Activated naive CD8-positive, alpha-beta T cell (primary cell): ENCODE results near the gene TWF1.
"Not testable (repeated sequence)": the region's sequence is repeated elsewhere in the genome, so short reads cannot be mapped to it uniquely, and the experiment has no call there.

Source experiments
- H3K27ac Mint-ChIP-seq: one replicate; pipeline ENCODE4 v1.8.0; 2021; ENCODE audit warnings: mixed read lengths
- H3K27me3 Mint-ChIP-seq: one replicate; pipeline ENCODE4 v1.8.0; 2021; ENCODE audit warnings: mixed read lengths
- H3K36me3 Mint-ChIP-seq: one replicate; pipeline ENCODE4 v1.8.0; 2021; ENCODE audit warnings: mixed read lengths
- H3K4me1 Mint-ChIP-seq: one replicate; pipeline ENCODE4 v1.8.0; 2021; ENCODE audit warnings: low read depth, mixed read lengths
- H3K4me3 Mint-ChIP-seq: one replicate; pipeline ENCODE4 v1.8.0; 2021; ENCODE audit warnings: mild to moderate bottlenecking, mixed read lengths
- H3K9me3 Mint-ChIP-seq: one replicate; pipeline ENCODE4 v1.8.0; 2021; ENCODE audit warnings: low read depth, mixed read lengths

The TWF1 gene

DNA sequence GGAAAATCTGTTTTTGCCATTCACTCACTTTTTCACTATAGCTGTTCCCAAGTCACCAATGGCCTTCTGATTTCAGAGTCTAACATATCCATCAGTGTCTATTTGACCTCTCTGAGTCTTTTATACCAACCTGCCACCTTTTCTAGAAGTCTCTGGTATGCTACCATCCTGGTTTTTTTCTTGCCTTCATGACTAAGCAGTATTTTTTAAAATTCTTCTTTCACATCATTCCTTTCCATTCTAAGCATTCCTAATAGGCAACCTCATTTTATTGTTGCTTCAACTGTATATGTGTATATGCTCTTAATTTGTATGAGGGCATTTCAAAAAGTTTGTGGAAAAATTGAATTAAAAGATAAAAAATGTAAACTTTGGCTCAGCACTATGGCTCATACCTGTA lies 42.3 kb downstream of the TWF1 start:
- no peaks in the 10 kb centered on the region for H3K36me3 Mint-ChIP-seq
- H3K27me3 Mint-ChIP-seq, result no peaks in the 10 kb centered on the region
- H3K4me1 Mint-ChIP-seq, result peaks cover 45% of the 10 kb centered on the region
- H3K4me3 Mint-ChIP-seq, result no peak overlapping the region
- no peak overlapping the region for H3K27ac Mint-ChIP-seq
- H3K9me3 Mint-ChIP-seq, result no peaks in the 10 kb centered on the region

DNA sequence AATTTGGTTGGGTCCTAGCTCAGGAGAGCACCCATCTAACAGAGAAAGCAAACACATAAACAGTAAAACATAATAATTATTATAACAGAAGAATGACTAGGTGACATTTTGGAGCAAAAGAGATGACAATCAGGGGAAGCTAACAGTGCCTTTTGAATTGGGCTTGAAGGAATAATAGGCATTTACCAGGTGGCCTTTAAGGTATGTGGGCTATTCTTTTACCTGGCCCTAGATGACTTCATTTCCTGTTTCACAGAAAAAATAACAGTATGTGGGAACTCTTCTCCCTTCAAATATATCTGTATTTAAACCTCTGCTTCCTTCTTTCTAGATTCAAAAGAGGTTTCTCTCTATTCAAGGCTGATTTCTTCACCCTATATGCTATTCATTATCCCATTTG lies 43.5 kb downstream of the TWF1 start:
- H3K4me1 Mint-ChIP-seq, result peaks cover 51% of the 10 kb centered on the region
- no peaks in the 10 kb centered on the region for H3K27me3 Mint-ChIP-seq
- peak overlapping the region; percentile 96 for H3K4me3 Mint-ChIP-seq
- H3K27ac Mint-ChIP-seq, result peak overlapping the region; percentile 50
- no peaks in the 10 kb centered on the region for H3K9me3 Mint-ChIP-seq
- H3K36me3 Mint-ChIP-seq, result no peaks in the 10 kb centered on the region

DNA sequence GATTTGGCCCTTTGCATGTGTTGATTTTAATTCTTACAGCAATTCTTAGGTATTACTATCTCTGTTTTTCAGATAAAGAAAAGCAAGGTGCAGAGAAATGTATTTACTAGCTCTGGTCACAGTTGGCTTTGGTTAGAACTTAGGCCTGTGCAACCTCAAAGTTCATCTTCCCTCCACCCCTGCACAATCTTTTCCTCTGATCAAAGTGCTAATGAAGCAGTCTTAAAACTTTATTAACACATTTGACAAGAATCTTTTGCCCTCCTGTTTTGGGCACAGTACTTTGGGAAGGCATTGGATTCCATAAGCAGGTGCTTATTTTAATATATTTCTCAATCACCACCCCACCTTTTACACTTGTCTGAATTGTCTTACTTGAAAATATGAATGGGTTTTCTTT lies 44.6 kb downstream of the TWF1 start:
- Mint-ChIP-seq H3K4me1 (peaks cover 58% of the 10 kb centered on the region), H3K27ac (peak overlapping the region; percentile 50), H3K4me3 (peak overlapping the region; percentile 96), H3K36me3 (peaks cover 5% of the 10 kb centered on the region), H3K9me3 (no peaks in the 10 kb centered on the region), H3K27me3 (no peaks in the 10 kb centered on the region)

DNA sequence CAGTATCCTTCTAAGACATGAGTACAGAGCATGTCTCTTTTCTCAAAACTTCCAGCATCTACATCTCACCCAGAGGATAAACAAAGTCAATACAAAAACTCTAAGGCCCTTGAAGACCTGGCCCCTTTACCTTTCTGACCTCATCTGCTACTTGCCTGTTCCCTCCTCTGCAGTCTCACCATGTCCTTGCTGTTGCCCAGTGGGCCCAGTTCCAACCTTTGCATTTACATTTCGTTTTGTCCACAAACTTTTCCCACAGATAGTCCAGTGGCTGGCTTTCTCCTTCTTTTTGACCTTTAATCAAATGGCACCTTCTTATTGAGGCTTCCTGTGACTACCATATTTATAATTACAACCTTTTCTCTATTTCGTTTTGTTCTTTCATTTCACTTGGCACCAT lies 45.7 kb downstream of the TWF1 start:
- peak overlapping the region; percentile 70 for H3K27ac Mint-ChIP-seq
- H3K4me3 Mint-ChIP-seq, result peak overlapping the region; percentile 96
- H3K36me3 Mint-ChIP-seq, result peaks cover 9% of the 10 kb centered on the region
- no peaks in the 10 kb centered on the region for H3K27me3 Mint-ChIP-seq
- peaks cover 68% of the 10 kb centered on the region for H3K4me1 Mint-ChIP-seq
- no peaks in the 10 kb centered on the region for H3K9me3 Mint-ChIP-seq

DNA sequence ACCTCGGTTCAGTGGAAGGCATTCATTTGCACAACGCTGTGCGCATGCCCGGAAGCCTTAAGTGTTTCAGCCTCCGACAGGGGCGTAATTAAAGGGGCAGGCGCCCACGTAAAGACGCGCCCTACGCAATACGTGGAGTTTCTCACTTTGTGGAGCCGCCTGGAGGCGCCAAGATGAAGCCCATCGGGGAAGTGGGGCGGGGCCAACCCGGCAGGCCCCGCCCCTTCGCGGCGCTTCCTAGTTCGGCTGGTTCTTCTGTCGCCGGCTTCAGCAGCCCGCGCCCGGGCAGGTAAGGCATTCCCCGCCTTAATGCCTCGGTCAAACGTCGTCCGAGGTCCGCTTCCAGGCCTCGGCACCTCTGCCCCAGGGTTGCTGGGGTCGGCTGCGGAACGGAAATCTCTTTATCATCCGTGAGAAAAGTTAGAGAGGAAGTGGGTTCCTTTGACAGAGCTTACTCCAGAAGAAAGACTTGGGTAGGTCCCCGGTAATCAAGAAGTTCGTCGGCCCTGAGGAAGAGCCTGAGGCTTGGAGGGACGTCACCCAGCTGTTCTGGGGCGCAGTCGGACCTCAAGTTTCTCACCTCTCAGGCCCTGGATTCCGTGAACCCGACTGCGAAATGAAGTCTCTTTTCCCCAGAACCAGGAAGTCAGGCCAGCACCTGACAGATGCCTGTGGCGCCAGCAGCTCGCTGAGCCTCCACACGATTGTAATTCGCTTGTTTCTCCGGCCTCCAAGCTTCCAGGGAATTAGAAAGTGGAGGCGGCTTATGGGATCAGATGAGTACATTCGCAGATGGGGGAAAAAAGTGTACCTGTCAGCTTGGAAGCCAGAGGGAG lies 47.2 kb downstream of the TWF1 start, which contains the start of the genes IRAK4 and PUS7L:
Gene IRAK4, plus strand, starts transcription at position 224 of the 836 bp plus-strand sequence. CDS start 9,161 bp downstream, outside the sequence.
Gene PUS7L, minus strand, starts transcription at position 63 of the 836 bp plus-strand sequence. CDS start 3,545 bp downstream, outside the sequence.
- H3K4me3 Mint-ChIP-seq, result peak within 1 kb of the TSS; percentile 96
- peak within 1 kb of the TSS; percentile 97 for H3K27ac Mint-ChIP-seq
- peaks cover 19% of the 10 kb centered on the region for H3K36me3 Mint-ChIP-seq
- peaks cover 76% of the 10 kb centered on the region for H3K4me1 Mint-ChIP-seq
- no peaks in the 10 kb centered on the region for H3K9me3 Mint-ChIP-seq
- no peaks in the 10 kb centered on the region for H3K27me3 Mint-ChIP-seq

DNA sequence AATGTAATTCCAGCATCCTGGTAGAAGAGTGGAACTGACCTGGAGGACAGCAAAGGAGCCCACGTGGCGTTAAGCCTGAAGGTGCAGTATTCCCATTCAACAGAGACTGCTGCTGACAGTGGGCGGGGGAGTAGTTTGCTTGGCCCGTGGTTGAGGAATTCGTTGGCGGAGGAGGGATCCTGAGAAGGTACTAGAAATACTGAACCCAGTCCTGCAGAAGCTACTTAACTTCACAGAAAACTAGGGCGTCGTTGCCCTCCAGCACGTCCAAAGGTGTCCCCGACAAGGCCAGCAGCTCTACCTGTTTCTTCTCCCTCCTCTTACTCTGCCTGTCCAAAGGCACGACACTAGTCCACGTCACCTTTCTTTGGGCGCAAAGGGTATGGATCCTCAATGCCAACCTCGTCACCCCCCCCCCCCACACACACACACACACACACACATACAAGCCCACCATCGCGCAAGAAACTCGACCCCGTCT lies 47.8 kb downstream of the TWF1 start:
- peaks cover 79% of the 10 kb centered on the region for H3K4me1 Mint-ChIP-seq

DNA sequence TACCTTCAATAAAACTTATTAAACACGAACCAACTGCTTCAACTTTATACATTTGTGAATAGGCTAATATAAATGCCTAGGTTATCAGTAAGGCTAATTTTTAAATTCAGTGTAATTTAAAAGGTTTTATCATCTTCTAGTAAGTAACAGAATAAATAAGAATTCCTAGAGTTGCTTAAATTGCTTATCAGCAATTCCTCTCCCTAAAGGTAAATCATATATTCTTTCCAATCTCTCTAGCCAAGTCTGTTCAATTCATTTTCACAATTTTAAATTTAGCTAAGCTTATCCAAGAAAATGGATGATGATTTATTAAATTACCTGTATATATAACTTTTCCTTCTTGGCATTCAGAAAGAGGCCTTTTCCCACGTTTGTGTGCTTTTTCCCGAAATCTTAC lies 52.1 kb downstream of the TWF1 start:
- Mint-ChIP-seq H3K9me3 (peaks cover 3% of the 10 kb centered on the region), H3K4me3 (peak overlapping the region; percentile 13), H3K36me3 (peaks cover 39% of the 10 kb centered on the region), H3K27me3 (no peaks in the 10 kb centered on the region), H3K4me1 (peaks cover 54% of the 10 kb centered on the region), H3K27ac (no peak overlapping the region)

More for the DNA sequence above, 47.8 kb downstream of the TWF1 start:
- Mint-ChIP-seq H3K27me3 (no peaks in the 10 kb centered on the region), H3K9me3 (no peaks in the 10 kb centered on the region), H3K27ac (peak overlapping the region; percentile 97), H3K36me3 (peaks cover 24% of the 10 kb centered on the region), H3K4me3 (peak overlapping the region; percentile 96)

DNA sequence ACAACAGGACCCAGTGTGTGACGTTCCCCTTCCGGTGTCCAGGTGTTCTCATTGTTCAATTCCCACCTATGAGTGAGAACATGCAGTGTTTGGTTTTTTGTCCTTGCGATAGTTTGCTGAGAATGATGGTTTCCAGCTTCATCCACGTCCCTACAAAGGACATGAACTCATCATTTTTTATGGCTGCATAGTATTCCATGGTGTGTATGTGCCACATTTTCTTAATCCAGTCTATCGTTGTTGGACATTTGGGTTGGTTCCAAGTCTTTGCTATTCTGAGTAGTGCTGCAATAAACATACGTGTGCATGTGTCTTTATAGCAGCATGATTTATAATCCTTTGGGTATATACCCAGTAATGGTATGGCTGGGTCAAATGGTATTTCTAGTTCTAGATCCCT lies 54.8 kb downstream of the TWF1 start:
- H3K4me1 Mint-ChIP-seq, result peaks cover 38% of the 10 kb centered on the region
- not testable (repeated sequence) for H3K27me3 Mint-ChIP-seq, H3K27ac Mint-ChIP-seq, H3K4me3 Mint-ChIP-seq, H3K9me3 Mint-ChIP-seq
- H3K36me3 Mint-ChIP-seq, result peaks cover 34% of the 10 kb centered on the region

DNA sequence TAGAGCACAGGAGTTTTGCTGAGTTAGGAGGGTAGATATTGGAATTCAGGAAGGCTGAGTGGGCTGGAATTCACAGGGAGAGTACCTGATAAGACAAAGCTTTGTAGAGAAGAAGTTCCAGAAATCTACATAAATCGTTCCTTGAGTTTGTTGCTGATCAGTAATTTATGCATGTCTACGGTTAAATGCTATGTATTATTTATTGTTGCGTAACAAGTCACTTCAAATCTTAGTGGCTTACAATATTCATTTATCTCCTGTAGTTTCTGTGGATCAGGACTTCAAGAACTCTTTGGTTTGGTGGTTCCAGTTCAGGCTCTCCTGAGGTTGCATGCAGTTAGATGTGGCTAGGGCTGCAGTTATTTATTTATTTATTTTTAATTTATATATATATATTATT lies 55.3 kb downstream of the TWF1 start:
- Mint-ChIP-seq H3K27me3 (no peaks in the 10 kb centered on the region), H3K4me1 (peaks cover 34% of the 10 kb centered on the region), H3K36me3 (peaks cover 31% of the 10 kb centered on the region), H3K27ac (no peak overlapping the region), H3K9me3 (peaks cover 3% of the 10 kb centered on the region), H3K4me3 (no peak overlapping the region)

DNA sequence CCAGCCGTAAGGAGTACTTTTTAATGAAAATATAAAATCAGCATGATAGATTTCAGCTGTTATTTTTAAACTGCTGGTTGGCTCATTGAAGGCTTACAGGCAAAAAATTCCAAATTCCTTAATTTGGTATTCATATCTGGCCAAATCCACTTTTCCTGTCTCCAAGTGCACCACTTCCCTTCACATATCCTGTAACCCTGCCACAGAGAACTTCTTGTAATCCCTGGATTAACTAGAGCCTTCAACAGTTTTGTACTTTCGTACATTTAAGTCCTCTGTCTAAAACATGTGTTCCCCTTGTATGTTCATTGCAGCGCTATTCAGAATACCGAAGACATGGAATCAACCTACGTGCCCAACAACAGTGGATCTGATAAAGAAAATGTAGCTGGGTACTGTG lies 57.1 kb downstream of the TWF1 start:
- H3K27me3 Mint-ChIP-seq, result no peaks in the 10 kb centered on the region
- H3K36me3 Mint-ChIP-seq, result peaks cover 34% of the 10 kb centered on the region
- no peak overlapping the region for H3K4me3 Mint-ChIP-seq
- H3K27ac Mint-ChIP-seq, result no peak overlapping the region
- H3K4me1 Mint-ChIP-seq, result peaks cover 19% of the 10 kb centered on the region
- peaks cover 3% of the 10 kb centered on the region for H3K9me3 Mint-ChIP-seq

DNA sequence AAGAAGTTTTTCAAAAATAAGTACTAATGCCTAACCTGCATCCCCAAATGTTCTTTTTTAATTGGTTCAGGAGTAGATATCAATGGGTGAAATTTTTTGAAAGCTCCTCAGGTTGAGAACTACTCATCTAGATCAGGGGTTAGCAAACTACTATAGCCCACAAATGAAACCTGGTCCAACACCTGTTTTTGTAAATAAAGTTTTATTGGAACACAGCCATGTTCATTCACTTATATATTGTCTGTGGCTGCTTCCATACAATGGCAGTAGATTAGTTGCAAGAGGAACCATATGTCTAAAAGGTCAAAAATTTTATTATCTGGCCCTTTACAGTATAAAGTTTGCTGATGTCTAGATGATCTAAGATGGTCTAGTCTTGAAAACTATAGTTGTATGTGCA lies 61.3 kb downstream of the TWF1 start:
- Mint-ChIP-seq H3K4me1 (peaks cover 2% of the 10 kb centered on the region), H3K9me3 (no peaks in the 10 kb centered on the region), H3K36me3 (peaks cover 29% of the 10 kb centered on the region), H3K27ac (no peak overlapping the region), H3K4me3 (no peak overlapping the region), H3K27me3 (no peaks in the 10 kb centered on the region)
